Activated naive CD8-positive, alpha-beta T cell (primary cell): ENCODE data around the gene POPDC3.

Experiments
- H3K27ac Mint-ChIP-seq: one replicate; pipeline ENCODE4 v1.8.0; 2021; ENCODE audit warnings: mixed read lengths
- H3K27me3 Mint-ChIP-seq: one replicate; pipeline ENCODE4 v1.8.0; 2021; ENCODE audit warnings: mixed read lengths
- H3K36me3 Mint-ChIP-seq: one replicate; pipeline ENCODE4 v1.8.0; 2021; ENCODE audit warnings: mixed read lengths
- H3K4me1 Mint-ChIP-seq: one replicate; pipeline ENCODE4 v1.8.0; 2021; ENCODE audit warnings: low read depth, mixed read lengths
- H3K4me3 Mint-ChIP-seq: one replicate; pipeline ENCODE4 v1.8.0; 2021; ENCODE audit warnings: mild to moderate bottlenecking, mixed read lengths
- H3K9me3 Mint-ChIP-seq: one replicate; pipeline ENCODE4 v1.8.0; 2021; ENCODE audit warnings: low read depth, mixed read lengths

The POPDC3 gene

GRCh38 chr6:105151644-105152043, 28.2 kb downstream of the POPDC3 start:
- no peaks in the 10 kb centered on the region for H3K9me3 Mint-ChIP-seq
- H3K4me1 Mint-ChIP-seq, result no peaks in the 10 kb centered on the region
- peaks cover 9% of the 10 kb centered on the region for H3K27me3 Mint-ChIP-seq
- H3K36me3 Mint-ChIP-seq, result no peaks in the 10 kb centered on the region
- no peak overlapping the region for H3K27ac Mint-ChIP-seq
- no peak overlapping the region for H3K4me3 Mint-ChIP-seq

GRCh38 chr6:105138141-105138540, 41.7 kb downstream of the POPDC3 start:
- H3K4me1 Mint-ChIP-seq, result peaks cover 9% of the 10 kb centered on the region
- no peaks in the 10 kb centered on the region for H3K9me3 Mint-ChIP-seq
- peaks cover 45% of the 10 kb centered on the region for H3K27me3 Mint-ChIP-seq
- H3K4me3 Mint-ChIP-seq, result peak overlapping the region; percentile 14
- H3K36me3 Mint-ChIP-seq, result no peaks in the 10 kb centered on the region
- no peak overlapping the region for H3K27ac Mint-ChIP-seq

- no peak overlapping the region for H3K27ac Mint-ChIP-seq
These were observed 42.4 kb downstream of the POPDC3 start for GRCh38 chr6:105137388-105137787.

GRCh38 chr6:105136431-105137350, 43.1 kb downstream of the POPDC3 start:
- peaks cover 44% of the 10 kb centered on the region for H3K27me3 Mint-ChIP-seq
- H3K27ac Mint-ChIP-seq, result no peak overlapping the region
- H3K4me1 Mint-ChIP-seq, result peaks cover 9% of the 10 kb centered on the region
- peak overlapping the region; percentile 80 for H3K4me3 Mint-ChIP-seq
- no peaks in the 10 kb centered on the region for H3K9me3 Mint-ChIP-seq
- H3K36me3 Mint-ChIP-seq, result no peaks in the 10 kb centered on the region

More at GRCh38 chr6:105137388-105137787, 42.4 kb downstream of the POPDC3 start:
- Mint-ChIP-seq H3K9me3 (no peaks in the 10 kb centered on the region), H3K36me3 (no peaks in the 10 kb centered on the region), H3K4me3 (peak overlapping the region; percentile 80), H3K4me1 (peaks cover 9% of the 10 kb centered on the region), H3K27me3 (peaks cover 46% of the 10 kb centered on the region)

GRCh38 chr6:105135907-105136430, 43.8 kb downstream of the POPDC3 start:
- no peaks in the 10 kb centered on the region for H3K36me3 Mint-ChIP-seq
- H3K27ac Mint-ChIP-seq, result no peak overlapping the region
- peaks cover 39% of the 10 kb centered on the region for H3K27me3 Mint-ChIP-seq
- no peaks in the 10 kb centered on the region for H3K9me3 Mint-ChIP-seq
- peak overlapping the region; percentile 65 for H3K4me3 Mint-ChIP-seq
- H3K4me1 Mint-ChIP-seq, result peaks cover 9% of the 10 kb centered on the region

- Mint-ChIP-seq H3K36me3 (no peaks in the 10 kb centered on the region), H3K27me3 (peaks cover 36% of the 10 kb centered on the region), H3K9me3 (no peaks in the 10 kb centered on the region), H3K27ac (no peak overlapping the region), H3K4me3 (no peak overlapping the region), H3K4me1 (peaks cover 9% of the 10 kb centered on the region)
These were observed 44.8 kb downstream of the POPDC3 start for GRCh38 chr6:105135056-105135455.

- no peaks in the 10 kb centered on the region for H3K4me1 Mint-ChIP-seq
- H3K27ac Mint-ChIP-seq, result no peak overlapping the region
- no peaks in the 10 kb centered on the region for H3K36me3 Mint-ChIP-seq
- no peak overlapping the region for H3K4me3 Mint-ChIP-seq
- no peaks in the 10 kb centered on the region for H3K9me3 Mint-ChIP-seq
- H3K27me3 Mint-ChIP-seq, result peaks cover 10% of the 10 kb centered on the region
These were observed 57.1 kb downstream of the POPDC3 start for GRCh38 chr6:105122717-105123116.

GRCh38 chr6:105121981-105122380, 57.8 kb downstream of the POPDC3 start:
- Mint-ChIP-seq H3K4me3 (no peak overlapping the region), H3K27me3 (peaks cover 10% of the 10 kb centered on the region), H3K27ac (no peak overlapping the region), H3K36me3 (no peaks in the 10 kb centered on the region), H3K9me3 (no peaks in the 10 kb centered on the region), H3K4me1 (no peaks in the 10 kb centered on the region)

- peaks cover 13% of the 10 kb centered on the region for H3K27me3 Mint-ChIP-seq
- no peaks in the 10 kb centered on the region for H3K9me3 Mint-ChIP-seq
- H3K4me1 Mint-ChIP-seq, result no peaks in the 10 kb centered on the region
- H3K27ac Mint-ChIP-seq, result no peak overlapping the region
- H3K36me3 Mint-ChIP-seq, result no peaks in the 10 kb centered on the region
- no peak overlapping the region for H3K4me3 Mint-ChIP-seq
These were observed 59.2 kb downstream of the POPDC3 start for GRCh38 chr6:105120570-105120969.

- Mint-ChIP-seq H3K9me3 (no peaks in the 10 kb centered on the region), H3K27ac (no peak overlapping the region), H3K36me3 (no peaks in the 10 kb centered on the region), H3K4me3 (no peak overlapping the region), H3K4me1 (no peaks in the 10 kb centered on the region), H3K27me3 (peaks cover 9% of the 10 kb centered on the region)
These were observed 63.7 kb downstream of the POPDC3 start for GRCh38 chr6:105116150-105116549.

GRCh38 chr6:105113422-105113821, 66.4 kb downstream of the POPDC3 start:
- Mint-ChIP-seq H3K4me3 (no peak overlapping the region), H3K27me3 (peaks cover 11% of the 10 kb centered on the region), H3K4me1 (no peaks in the 10 kb centered on the region), H3K27ac (no peak overlapping the region), H3K9me3 (no peaks in the 10 kb centered on the region), H3K36me3 (no peaks in the 10 kb centered on the region)

- no peak overlapping the region for H3K4me3 Mint-ChIP-seq
- H3K27ac Mint-ChIP-seq, result no peak overlapping the region
- H3K36me3 Mint-ChIP-seq, result no peaks in the 10 kb centered on the region
- no peaks in the 10 kb centered on the region for H3K9me3 Mint-ChIP-seq
- H3K27me3 Mint-ChIP-seq, result peaks cover 11% of the 10 kb centered on the region
- H3K4me1 Mint-ChIP-seq, result no peaks in the 10 kb centered on the region
These were observed 67.2 kb downstream of the POPDC3 start for GRCh38 chr6:105112577-105112976.

GRCh38 chr6:105111871-105112270, 67.9 kb downstream of the POPDC3 start:
- Mint-ChIP-seq H3K27me3 (peaks cover 11% of the 10 kb centered on the region), H3K4me3 (no peak overlapping the region), H3K27ac (no peak overlapping the region)

GRCh38 chr6:105111105-105111504, 68.7 kb downstream of the POPDC3 start:
- H3K27me3 Mint-ChIP-seq, result peaks cover 8% of the 10 kb centered on the region

More at GRCh38 chr6:105111871-105112270, 67.9 kb downstream of the POPDC3 start:
- Mint-ChIP-seq H3K36me3 (no peaks in the 10 kb centered on the region), H3K4me1 (no peaks in the 10 kb centered on the region), H3K9me3 (no peaks in the 10 kb centered on the region)

GRCh38 chr6:105109955-105110895, 69.6 kb downstream of the POPDC3 start:
- Mint-ChIP-seq H3K4me1 (no peaks in the 10 kb centered on the region), H3K27me3 (peaks cover 10% of the 10 kb centered on the region), H3K4me3 (no peak overlapping the region), H3K27ac (no peak overlapping the region), H3K36me3 (no peaks in the 10 kb centered on the region), H3K9me3 (no peaks in the 10 kb centered on the region)

More at GRCh38 chr6:105111105-105111504, 68.7 kb downstream of the POPDC3 start:
- no peaks in the 10 kb centered on the region for H3K4me1 Mint-ChIP-seq
- H3K36me3 Mint-ChIP-seq, result no peaks in the 10 kb centered on the region
- H3K9me3 Mint-ChIP-seq, result no peaks in the 10 kb centered on the region
- H3K4me3 Mint-ChIP-seq, result no peak overlapping the region
- H3K27ac Mint-ChIP-seq, result no peak overlapping the region
